HG03064 (cell line): ENCODE results near the gene KIF17.

Source experiments
- ATAC-seq: cut with Tn5 transposase; IDR thresholded peaks from one replicate; pipeline ENCODE4 v1.9.1; 2021; ENCODE audit warnings: low read depth; ENCODE audit not compliant: unreplicated experiment

The KIF17 gene

GRCh38 chr1:20712215-20712577 lies 5.6 kb downstream of the KIF17 start:
- no peak for ATAC-seq

- no peak for ATAC-seq
Measured at GRCh38 chr1:20711285-20712214, 6.3 kb downstream of the KIF17 start.

GRCh38 chr1:20710469-20711284 lies 7.1 kb downstream of the KIF17 start:
- ATAC-seq = no peak

GRCh38 chr1:20709868-20710267 lies 7.9 kb downstream of the KIF17 start:
- no peak for ATAC-seq

- no peak for ATAC-seq
Measured at GRCh38 chr1:20708891-20709290, 8.9 kb downstream of the KIF17 start.

- no peak for ATAC-seq
Measured at GRCh38 chr1:20708057-20708456, 9.8 kb downstream of the KIF17 start.

GRCh38 chr1:20706841-20707240 lies 11.0 kb downstream of the KIF17 start:
- no peak for ATAC-seq

GRCh38 chr1:20705203-20705755 lies 12.5 kb downstream of the KIF17 start:
- no peak for ATAC-seq

- ATAC-seq = no peak
Measured at GRCh38 chr1:20704390-20705202, 13.2 kb downstream of the KIF17 start.

- no peak for ATAC-seq
Measured at GRCh38 chr1:20703124-20703756, 14.6 kb downstream of the KIF17 start.

GRCh38 chr1:20702416-20702815 lies 15.4 kb downstream of the KIF17 start:
- no peak for ATAC-seq

- no peak for ATAC-seq
Measured at GRCh38 chr1:20701847-20702246, 16.0 kb downstream of the KIF17 start.

- no peak for ATAC-seq
Measured at GRCh38 chr1:20701446-20701845, 16.4 kb downstream of the KIF17 start.

- ATAC-seq = no peak
Measured at GRCh38 chr1:20700636-20701215, 17.1 kb downstream of the KIF17 start.

GRCh38 chr1:20699558-20699957 lies 18.2 kb downstream of the KIF17 start:
- no peak for ATAC-seq

GRCh38 chr1:20698195-20698910 lies 19.5 kb downstream of the KIF17 start:
- ATAC-seq = no peak

- no peak for ATAC-seq
Measured at GRCh38 chr1:20697563-20697962, 20.2 kb downstream of the KIF17 start.

- ATAC-seq = no peak
Measured at GRCh38 chr1:20696397-20697333, 21.1 kb downstream of the KIF17 start.
